WTC11 (cell line): ENCODE data around the gene PLCD1.

Experiments
- ELF4 ChIP-seq: sonication (generic); formaldehyde crosslinking; IDR thresholded peaks from 2 replicates; pipeline ENCODE4 v1.8.1; 2022; ENCODE audit warnings: low read depth, mild to moderate bottlenecking, moderate library complexity, missing genetic modification reagents
- SP1 ChIP-seq: sonication (generic); formaldehyde crosslinking; conservative IDR thresholded peaks from 2 replicates; pipeline ENCODE4 v1.8.1; 2022; ENCODE audit warnings: missing genetic modification reagents
- ZNF317 ChIP-seq: sonication (generic); formaldehyde crosslinking; IDR thresholded peaks from 2 replicates; pipeline ENCODE4 v1.8.1; 2023; ENCODE audit warnings: low read depth, mild to moderate bottlenecking, moderate library complexity, missing genetic modification reagents, borderline replicate concordance
- TF ChIP-seq, protein P1 (sequence below): fragments of 200-600 bp; IDR thresholded peaks from 2 replicates; pipeline ENCODE4 v1.8.0; 2022; ENCODE audit warnings: antibody characterized with exemption
- TF ChIP-seq, protein P2 (sequence below): sonication (generic); formaldehyde crosslinking; IDR thresholded peaks from 2 replicates; pipeline ENCODE4 v1.8.1; 2022; ENCODE audit warnings: low read depth, mild to moderate bottlenecking, moderate library complexity, missing genetic modification reagents, borderline replicate concordance
- TF ChIP-seq, protein P3 (sequence below): sonication (generic); formaldehyde crosslinking; IDR thresholded peaks from 2 replicates; pipeline ENCODE4 v1.8.0; 2022; ENCODE audit warnings: mild to moderate bottlenecking, missing genetic modification reagents
- TF ChIP-seq, protein P4 (sequence below): sonication (generic); formaldehyde crosslinking; IDR thresholded peaks from 2 replicates; pipeline ENCODE4 v1.8.1; 2023; ENCODE audit warnings: mild to moderate bottlenecking, missing genetic modification reagents, moderate library complexity
- TF ChIP-seq, protein P5 (sequence below): sonication (generic); formaldehyde crosslinking; IDR thresholded peaks from 2 replicates; pipeline ENCODE4 v1.8.0; 2023; ENCODE audit warnings: mild to moderate bottlenecking, missing genetic modification reagents

DNA sequence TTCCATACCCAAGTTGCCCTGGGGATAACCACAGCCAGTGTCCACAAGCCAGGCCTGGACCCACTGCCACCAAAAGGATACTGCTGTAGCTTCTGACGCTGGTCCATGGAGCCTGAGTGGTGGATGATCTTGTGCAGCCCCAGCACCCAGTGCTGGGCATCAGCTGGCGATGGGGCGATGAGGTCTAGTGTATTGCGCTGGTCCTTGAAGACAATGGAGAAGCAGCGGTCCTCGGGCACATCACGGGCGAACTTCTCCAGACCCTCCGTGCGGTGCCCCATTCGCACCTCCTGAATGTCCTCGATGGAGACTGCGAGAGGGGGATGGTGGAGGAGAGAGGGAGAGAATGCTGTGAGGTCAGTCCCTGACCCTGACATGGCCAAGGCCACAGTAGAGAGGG lies 13.0 kb downstream of the PLCD1 start:
- TF ChIP-seq, protein P1, sequence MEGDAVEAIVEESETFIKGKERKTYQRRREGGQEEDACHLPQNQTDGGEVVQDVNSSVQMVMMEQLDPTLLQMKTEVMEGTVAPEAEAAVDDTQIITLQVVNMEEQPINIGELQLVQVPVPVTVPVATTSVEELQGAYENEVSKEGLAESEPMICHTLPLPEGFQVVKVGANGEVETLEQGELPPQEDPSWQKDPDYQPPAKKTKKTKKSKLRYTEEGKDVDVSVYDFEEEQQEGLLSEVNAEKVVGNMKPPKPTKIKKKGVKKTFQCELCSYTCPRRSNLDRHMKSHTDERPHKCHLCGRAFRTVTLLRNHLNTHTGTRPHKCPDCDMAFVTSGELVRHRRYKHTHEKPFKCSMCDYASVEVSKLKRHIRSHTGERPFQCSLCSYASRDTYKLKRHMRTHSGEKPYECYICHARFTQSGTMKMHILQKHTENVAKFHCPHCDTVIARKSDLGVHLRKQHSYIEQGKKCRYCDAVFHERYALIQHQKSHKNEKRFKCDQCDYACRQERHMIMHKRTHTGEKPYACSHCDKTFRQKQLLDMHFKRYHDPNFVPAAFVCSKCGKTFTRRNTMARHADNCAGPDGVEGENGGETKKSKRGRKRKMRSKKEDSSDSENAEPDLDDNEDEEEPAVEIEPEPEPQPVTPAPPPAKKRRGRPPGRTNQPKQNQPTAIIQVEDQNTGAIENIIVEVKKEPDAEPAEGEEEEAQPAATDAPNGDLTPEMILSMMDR, result no peak
- TF ChIP-seq ELF4 (CRISPR knock-in tag), result no peak
- no peak for TF ChIP-seq SP1
- TF ChIP-seq, protein P2, sequence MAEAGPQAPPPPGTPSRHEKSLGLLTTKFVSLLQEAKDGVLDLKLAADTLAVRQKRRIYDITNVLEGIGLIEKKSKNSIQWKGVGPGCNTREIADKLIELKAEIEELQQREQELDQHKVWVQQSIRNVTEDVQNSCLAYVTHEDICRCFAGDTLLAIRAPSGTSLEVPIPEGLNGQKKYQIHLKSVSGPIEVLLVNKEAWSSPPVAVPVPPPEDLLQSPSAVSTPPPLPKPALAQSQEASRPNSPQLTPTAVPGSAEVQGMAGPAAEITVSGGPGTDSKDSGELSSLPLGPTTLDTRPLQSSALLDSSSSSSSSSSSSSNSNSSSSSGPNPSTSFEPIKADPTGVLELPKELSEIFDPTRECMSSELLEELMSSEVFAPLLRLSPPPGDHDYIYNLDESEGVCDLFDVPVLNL, result no peak
- TF ChIP-seq, protein P3, sequence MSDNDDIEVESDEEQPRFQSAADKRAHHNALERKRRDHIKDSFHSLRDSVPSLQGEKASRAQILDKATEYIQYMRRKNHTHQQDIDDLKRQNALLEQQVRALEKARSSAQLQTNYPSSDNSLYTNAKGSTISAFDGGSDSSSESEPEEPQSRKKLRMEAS, result no peak
- TF ChIP-seq, protein P4, sequence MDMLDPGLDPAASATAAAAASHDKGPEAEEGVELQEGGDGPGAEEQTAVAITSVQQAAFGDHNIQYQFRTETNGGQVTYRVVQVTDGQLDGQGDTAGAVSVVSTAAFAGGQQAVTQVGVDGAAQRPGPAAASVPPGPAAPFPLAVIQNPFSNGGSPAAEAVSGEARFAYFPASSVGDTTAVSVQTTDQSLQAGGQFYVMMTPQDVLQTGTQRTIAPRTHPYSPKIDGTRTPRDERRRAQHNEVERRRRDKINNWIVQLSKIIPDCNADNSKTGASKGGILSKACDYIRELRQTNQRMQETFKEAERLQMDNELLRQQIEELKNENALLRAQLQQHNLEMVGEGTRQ (CRISPR knock-in tag), result no peak
- TF ChIP-seq ZNF317 (CRISPR knock-in tag), result no peak
- TF ChIP-seq, protein P5, sequence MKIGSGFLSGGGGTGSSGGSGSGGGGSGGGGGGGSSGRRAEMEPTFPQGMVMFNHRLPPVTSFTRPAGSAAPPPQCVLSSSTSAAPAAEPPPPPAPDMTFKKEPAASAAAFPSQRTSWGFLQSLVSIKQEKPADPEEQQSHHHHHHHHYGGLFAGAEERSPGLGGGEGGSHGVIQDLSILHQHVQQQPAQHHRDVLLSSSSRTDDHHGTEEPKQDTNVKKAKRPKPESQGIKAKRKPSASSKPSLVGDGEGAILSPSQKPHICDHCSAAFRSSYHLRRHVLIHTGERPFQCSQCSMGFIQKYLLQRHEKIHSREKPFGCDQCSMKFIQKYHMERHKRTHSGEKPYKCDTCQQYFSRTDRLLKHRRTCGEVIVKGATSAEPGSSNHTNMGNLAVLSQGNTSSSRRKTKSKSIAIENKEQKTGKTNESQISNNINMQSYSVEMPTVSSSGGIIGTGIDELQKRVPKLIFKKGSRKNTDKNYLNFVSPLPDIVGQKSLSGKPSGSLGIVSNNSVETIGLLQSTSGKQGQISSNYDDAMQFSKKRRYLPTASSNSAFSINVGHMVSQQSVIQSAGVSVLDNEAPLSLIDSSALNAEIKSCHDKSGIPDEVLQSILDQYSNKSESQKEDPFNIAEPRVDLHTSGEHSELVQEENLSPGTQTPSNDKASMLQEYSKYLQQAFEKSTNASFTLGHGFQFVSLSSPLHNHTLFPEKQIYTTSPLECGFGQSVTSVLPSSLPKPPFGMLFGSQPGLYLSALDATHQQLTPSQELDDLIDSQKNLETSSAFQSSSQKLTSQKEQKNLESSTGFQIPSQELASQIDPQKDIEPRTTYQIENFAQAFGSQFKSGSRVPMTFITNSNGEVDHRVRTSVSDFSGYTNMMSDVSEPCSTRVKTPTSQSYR (CRISPR knock-in tag), result no peak
